Hair follicular keratinocyte (primary cell): ENCODE results near the gene TPBGL. TPM values are rescaled to one million over a fixed set of nuclear protein-coding genes. Genes with fewer than 3 reads are reported as not detected.

Experiments
- total RNA-seq: library from RNA; depleted of rRNA; stranded (reverse); fragments of >200 nt; gene quantifications from 2 replicates; pipeline ENCODE4 v1.2.3, GENCODE V29; 2015

The TPBGL gene
- not detected in 2 replicates for total RNA-seq

GRCh38 chr11:75240311-75241035, at the start of gene TPBGL:
TPBGL (plus strand) TSS chr11:75240774; CDS start chr11:75241050, 276 bp downstream.

Other genes starting within 250 kb of the TPBGL start
- not detected in 2 replicates for gene OR2AT4, start 143.9 kb upstream of the TPBGL start, total RNA-seq
- gene SLCO2B1, start 89.7 kb upstream of the TPBGL start, total RNA-seq = not detected in 2 replicates
- gene ARRB1, start 110.9 kb downstream of the TPBGL start, total RNA-seq = 0.19 and 1.9 TPM in 2 replicates
- gene RPS3, start 158.7 kb downstream of the TPBGL start, total RNA-seq = 3,766 and 4,158 TPM in 2 replicates
- gene KLHL35, start 192.4 kb downstream of the TPBGL start, total RNA-seq = 0.34 and 1.2 TPM in 2 replicates